ENCODE data around the gene EVA1B.

DNA sequence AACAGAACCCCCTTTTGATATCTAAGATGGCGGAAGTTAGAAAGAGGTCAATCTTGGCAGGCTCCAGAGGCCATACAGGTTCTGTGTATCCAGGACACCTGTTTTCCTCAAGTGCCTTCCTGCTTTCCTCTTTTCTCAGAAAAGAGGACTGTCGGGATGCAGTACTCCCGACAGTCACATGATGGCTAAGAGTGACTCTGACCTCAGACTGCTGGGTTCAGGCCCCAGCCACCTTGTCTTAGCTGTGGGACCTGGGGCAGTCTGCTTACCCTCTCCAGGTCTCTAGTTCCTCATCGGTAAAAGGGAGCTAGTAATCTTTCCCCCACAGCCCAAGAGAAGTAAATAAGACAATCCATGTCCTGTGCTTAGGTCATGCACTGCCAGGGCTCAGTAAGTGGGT lies 32.4 kb upstream of the EVA1B start:
- TF ChIP-seq, protein P1, sequence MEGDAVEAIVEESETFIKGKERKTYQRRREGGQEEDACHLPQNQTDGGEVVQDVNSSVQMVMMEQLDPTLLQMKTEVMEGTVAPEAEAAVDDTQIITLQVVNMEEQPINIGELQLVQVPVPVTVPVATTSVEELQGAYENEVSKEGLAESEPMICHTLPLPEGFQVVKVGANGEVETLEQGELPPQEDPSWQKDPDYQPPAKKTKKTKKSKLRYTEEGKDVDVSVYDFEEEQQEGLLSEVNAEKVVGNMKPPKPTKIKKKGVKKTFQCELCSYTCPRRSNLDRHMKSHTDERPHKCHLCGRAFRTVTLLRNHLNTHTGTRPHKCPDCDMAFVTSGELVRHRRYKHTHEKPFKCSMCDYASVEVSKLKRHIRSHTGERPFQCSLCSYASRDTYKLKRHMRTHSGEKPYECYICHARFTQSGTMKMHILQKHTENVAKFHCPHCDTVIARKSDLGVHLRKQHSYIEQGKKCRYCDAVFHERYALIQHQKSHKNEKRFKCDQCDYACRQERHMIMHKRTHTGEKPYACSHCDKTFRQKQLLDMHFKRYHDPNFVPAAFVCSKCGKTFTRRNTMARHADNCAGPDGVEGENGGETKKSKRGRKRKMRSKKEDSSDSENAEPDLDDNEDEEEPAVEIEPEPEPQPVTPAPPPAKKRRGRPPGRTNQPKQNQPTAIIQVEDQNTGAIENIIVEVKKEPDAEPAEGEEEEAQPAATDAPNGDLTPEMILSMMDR (IDR thresholded peaks at IDR 0.05; ENCODE audit: poor library complexity) = no peak
- TF ChIP-seq EZH2 (IDR thresholded peaks at IDR 0.05; ENCODE audit: borderline replicate concordance) = no peak

Measured in hepatocyte (in vitro differentiated cells).